RWPE2 (cell line): ENCODE results near the gene IGSF11.

Source experiments
- ATAC-seq: fragments of 200-7000 bp; cut with Tn5 transposase; 3 replicates; pipeline ENCODE4 v1.9.1; 2021; ENCODE audit warnings: low read depth
- DNase-seq: peaks from one replicate; pipeline ENCODE4 v3.0.0-alpha.2; 2020; ENCODE audit warnings: low spot score
- H3K27ac ChIP-seq: fragments of 450-650 bp; 2 replicates; pipeline ENCODE4 v1.5.1; 2017; ENCODE audit warnings: mild to moderate bottlenecking; ENCODE audit not compliant: poor library complexity, severe bottlenecking
- H3K27me3 ChIP-seq: fragments of 250-450 bp; sonication (Bioruptor Pico); 2 replicates; pipeline ENCODE4 v1.5.1; 2021; ENCODE audit warnings: mild to moderate bottlenecking, moderate library complexity; ENCODE audit not compliant: insufficient read depth, poor library complexity, severe bottlenecking
- H3K36me3 ChIP-seq: fragments of 250-450 bp; sonication (Bioruptor Pico); 2 replicates; pipeline ENCODE4 v1.5.1; 2020; ENCODE audit warnings: low read depth, mild to moderate bottlenecking, moderate library complexity
- H3K4me1 ChIP-seq: fragments of 250-450 bp; sonication (Bioruptor Pico); 2 replicates; pipeline ENCODE4 v1.5.1; 2021; ENCODE audit warnings: mild to moderate bottlenecking, moderate library complexity; ENCODE audit not compliant: insufficient read depth, poor library complexity, severe bottlenecking
- H3K4me3 ChIP-seq: fragments of 250-450 bp; sonication (Bioruptor Pico); 2 replicates; pipeline ENCODE4 v1.5.1; 2021; ENCODE audit warnings: mild to moderate bottlenecking, moderate library complexity; ENCODE audit not compliant: severe bottlenecking
- H3K9me3 ChIP-seq: fragments of 250-450 bp; sonication (Bioruptor Pico); 2 replicates; pipeline ENCODE4 v1.5.1; 2021; ENCODE audit warnings: mild to moderate bottlenecking, moderate library complexity; ENCODE audit not compliant: severe bottlenecking
- CTCF ChIP-seq: fragments of 450-650 bp; IDR thresholded peaks from one replicate; pipeline ENCODE4 v1.5.1; 2017; ENCODE audit warnings: mild to moderate bottlenecking, moderate library complexity; ENCODE audit not compliant: poor library complexity, severe bottlenecking

IGSF11 gene

GRCh38 chr3:119063471-119063870, 28.8 kb upstream of the IGSF11 start:
- Histone ChIP-seq H3K27ac (no peak overlapping the region), H3K9me3 (no peaks in the 10 kb centered on the region), H3K27me3 (no peaks in the 10 kb centered on the region), H3K4me1 (no peaks in the 10 kb centered on the region), H3K4me3 (no peak overlapping the region), H3K36me3 (no peaks in the 10 kb centered on the region)
- DNase-seq (no peak), ATAC-seq (no peak)
- no peak for TF ChIP-seq CTCF

- Histone ChIP-seq H3K27ac (no peak overlapping the region), H3K4me3 (no peak overlapping the region), H3K36me3 (no peaks in the 10 kb centered on the region), H3K4me1 (no peaks in the 10 kb centered on the region), H3K9me3 (no peaks in the 10 kb centered on the region), H3K27me3 (no peaks in the 10 kb centered on the region)
- no peak for TF ChIP-seq CTCF
- ATAC-seq (no peak), DNase-seq (no peak)
These were observed 28.2 kb upstream of the IGSF11 start for GRCh38 chr3:119062892-119063291.

GRCh38 chr3:119044593-119044992, 9.9 kb upstream of the IGSF11 start:
- no peak for TF ChIP-seq CTCF
- Histone ChIP-seq H3K4me1 (no peaks in the 10 kb centered on the region), H3K27me3 (no peaks in the 10 kb centered on the region), H3K36me3 (no peaks in the 10 kb centered on the region), H3K9me3 (no peaks in the 10 kb centered on the region), H3K4me3 (no peak overlapping the region), H3K27ac (no peak overlapping the region)
- DNase-seq (no peak), ATAC-seq (no peak)

- no peak overlapping the region for H3K27ac ChIP-seq
- no peak for ATAC-seq
- H3K4me1 ChIP-seq: no peaks in the 10 kb centered on the region
- H3K4me3 ChIP-seq: no peak overlapping the region
- no peaks in the 10 kb centered on the region for H3K36me3 ChIP-seq
- no peak for TF ChIP-seq CTCF
- peaks cover 2% of the 10 kb centered on the region for H3K9me3 ChIP-seq
- DNase-seq: no peak
- no peaks in the 10 kb centered on the region for H3K27me3 ChIP-seq
These were observed 7.5 kb upstream of the IGSF11 start for GRCh38 chr3:119042162-119042561.

- Histone ChIP-seq H3K27ac (no peak overlapping the region), H3K27me3 (peaks cover 46% of the 10 kb centered on the region), H3K4me1 (no peaks in the 10 kb centered on the region), H3K36me3 (no peaks in the 10 kb centered on the region), H3K9me3 (peaks cover 2% of the 10 kb centered on the region), H3K4me3 (peak overlapping the region; percentile 25)
- ATAC-seq (no peak; the same call in 2 of the 3 replicates), DNase-seq (no peak)
- peak; percentile 52 for TF ChIP-seq CTCF
These were observed 334 bp upstream of the IGSF11 start for GRCh38 chr3:119035014-119035346.
